NCI-H460 (cell line): Measurements from ENCODE around the gene PTCD1. TPM values are rescaled to one million over a fixed set of nuclear protein-coding genes. Genes with fewer than 3 reads are reported as not detected.

Experiments used
- DNase-seq: peaks from one replicate; pipeline ENCODE4 v3.0.0-alpha.2; 2016; ENCODE audit warnings: low read depth; ENCODE audit errors: extremely low read depth
- total RNA-seq: library from RNA; depleted of rRNA; stranded (reverse); fragments of >200 nt; shearing (Covaris generic); gene quantifications from 2 replicates; pipeline ENCODE4 v1.2.3, GENCODE V29; 2014; rRNA removed

The PTCD1 gene
- total RNA-seq, 1 experiment from 2014 or later, result 6.1 TPM

DNA sequence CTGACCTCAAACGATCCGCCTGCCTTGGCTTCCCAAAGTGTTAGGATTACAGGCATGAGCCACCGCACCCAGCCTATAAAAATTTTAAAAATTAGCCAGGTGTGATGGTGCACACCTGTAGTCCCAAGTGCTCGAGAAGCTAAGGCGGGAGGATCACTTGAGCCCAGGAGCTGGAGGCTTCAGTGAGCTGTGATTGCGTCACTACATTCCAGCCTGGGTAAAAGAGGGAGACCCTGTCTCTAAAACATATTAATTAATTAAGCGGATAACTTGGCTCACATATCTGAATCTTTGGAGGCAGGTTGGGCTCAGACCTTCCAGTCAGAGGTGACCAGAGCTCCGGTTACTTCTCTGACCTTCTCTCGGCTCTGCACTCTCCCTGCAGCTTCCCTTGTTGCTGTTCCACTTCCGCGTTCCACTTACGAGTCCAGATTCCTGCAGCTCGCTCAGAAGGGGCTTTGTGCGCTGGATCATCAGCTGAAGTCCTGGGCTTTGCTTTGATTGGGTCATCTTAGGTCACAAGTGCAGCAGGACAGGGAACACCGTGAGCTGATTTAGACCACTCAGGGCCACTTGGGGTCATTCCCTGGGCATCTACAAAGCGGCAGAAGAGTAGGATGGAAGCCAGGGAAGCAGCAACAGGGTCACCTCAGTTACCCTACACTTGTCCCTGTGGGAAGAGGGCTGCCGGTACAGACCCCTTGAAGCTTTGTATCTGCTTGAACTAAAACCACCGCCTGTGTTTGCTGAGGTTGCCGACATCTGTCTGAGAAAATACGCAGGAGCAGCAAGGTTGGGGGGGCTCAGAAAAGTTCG is 66.1 kb downstream of the PTCD1 start:
- no peak for DNase-seq

DNA sequence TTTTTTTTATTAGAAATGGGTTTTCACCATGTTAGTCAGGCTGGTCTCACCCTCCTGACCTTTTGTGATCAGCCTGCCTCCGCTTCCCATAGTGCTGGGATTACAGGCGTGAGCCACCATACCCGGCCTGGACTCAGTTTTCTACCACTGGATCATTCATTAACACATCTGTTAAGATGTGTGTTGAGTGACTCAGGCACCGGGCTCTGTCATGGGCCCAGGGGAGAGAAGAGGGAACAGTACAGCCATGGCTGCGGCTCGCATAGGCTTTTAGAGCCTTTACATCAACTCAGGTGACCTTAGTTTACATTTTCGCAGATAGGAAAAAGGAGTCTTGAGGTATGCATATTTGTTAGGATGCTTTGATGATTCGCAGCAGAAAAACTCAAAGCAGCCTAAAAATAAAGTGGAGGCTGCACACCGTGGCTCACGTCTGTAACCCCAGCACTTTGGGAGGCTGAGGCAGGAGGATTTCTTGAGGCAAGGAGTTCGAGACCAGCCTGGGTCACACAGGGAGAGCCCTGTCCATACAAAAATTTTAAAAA is 67.2 kb downstream of the PTCD1 start:
- no peak for DNase-seq

DNA sequence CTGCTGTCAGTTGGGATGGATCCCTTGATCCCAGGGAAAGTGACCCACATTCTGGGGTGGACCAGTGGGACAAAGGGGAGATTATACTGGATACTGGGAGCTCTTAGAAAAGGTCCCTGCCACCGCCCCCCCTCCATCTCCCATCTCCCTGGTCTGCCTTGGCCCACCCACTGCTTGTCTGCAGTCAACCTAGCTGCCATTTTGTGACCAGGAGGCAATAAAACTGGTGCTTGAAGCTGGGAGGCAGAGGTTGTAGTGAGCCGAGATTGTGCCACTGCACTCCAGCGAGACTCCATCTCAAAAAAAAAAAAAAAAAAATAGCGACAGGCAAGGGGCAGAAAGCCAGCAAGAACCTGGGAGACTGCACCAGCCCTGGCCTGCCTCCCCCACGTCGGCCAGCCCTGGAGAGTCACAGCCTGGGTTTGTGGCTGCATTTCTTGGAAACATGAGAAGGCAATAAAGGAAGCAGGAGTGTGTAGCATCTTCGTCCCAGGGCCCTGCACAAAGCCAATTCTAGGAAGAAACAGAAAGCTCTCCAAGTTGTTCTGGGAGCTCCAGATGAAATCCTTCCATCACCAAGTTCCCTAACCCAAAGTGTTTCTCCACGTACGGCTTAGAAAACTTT is 68.7 kb downstream of the PTCD1 start:
- no peak for DNase-seq

DNA sequence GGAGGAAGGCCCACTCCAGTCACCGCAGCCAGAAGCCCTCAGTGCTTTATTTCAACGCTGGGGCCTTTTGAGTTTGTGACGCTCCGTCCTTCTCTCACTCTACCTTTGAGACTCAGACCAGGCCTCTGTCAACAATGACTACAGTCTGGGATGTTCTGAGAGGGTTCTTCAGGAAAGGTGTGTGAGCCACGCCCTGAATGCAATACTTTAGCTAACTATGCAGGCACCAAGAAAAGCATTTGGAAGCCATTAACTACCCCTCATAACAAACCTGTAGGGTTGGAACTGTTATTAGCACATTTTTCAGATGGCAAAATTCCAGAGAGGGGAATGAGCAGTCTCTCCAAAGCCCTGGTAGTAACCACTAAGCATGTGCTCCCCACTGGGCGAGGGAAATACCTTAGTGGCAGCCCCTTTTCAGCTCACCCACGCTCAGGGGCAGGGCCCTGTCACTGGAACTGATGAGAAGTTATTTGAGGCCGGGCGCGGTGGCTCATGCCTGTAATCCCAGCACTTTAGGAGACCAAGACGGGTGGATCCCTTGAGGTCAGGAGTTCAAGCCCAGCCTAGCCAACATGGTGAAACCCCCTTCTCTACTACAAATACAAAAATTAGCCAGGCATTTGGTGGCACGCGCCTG is 69.7 kb downstream of the PTCD1 start:
- DNase-seq, result no peak

Other genes starting within 250 kb of the PTCD1 start
- gene KPNA7, start 230.7 kb downstream of the PTCD1 start, total RNA-seq, result 0.07 TPM in 1 of 2 replicates, not detected in the other
- not detected in 2 replicates for gene MYH16, start 166.0 kb downstream of the PTCD1 start, total RNA-seq
- 162 and 177 TPM in 2 replicates for gene ARPC1A, start 112.9 kb downstream of the PTCD1 start, total RNA-seq
- gene ARPC1B, start 64.1 kb downstream of the PTCD1 start, total RNA-seq, result 236 and 247 TPM in 2 replicates
- gene PDAP1, start 30.2 kb downstream of the PTCD1 start, total RNA-seq, result 67.2 and 72.1 TPM in 2 replicates
- gene BUD31, start 29.8 kb downstream of the PTCD1 start, total RNA-seq, result 211 and 220 TPM in 2 replicates
- gene CPSF4, start 145 bp upstream of the PTCD1 start, total RNA-seq, result 37.1 and 42.7 TPM in 2 replicates
- 598 and 637 TPM in 2 replicates for gene ATP5MF, start 27.4 kb upstream of the PTCD1 start, total RNA-seq
- 6.8 and 7.0 TPM in 2 replicates for gene ZNF789, start 34.1 kb upstream of the PTCD1 start, total RNA-seq
- 17.6 and 18.0 TPM in 2 replicates for gene ZNF394, start 61.5 kb upstream of the PTCD1 start, total RNA-seq
- 12.0 and 12.7 TPM in 2 replicates for gene ZKSCAN5, start 65.9 kb upstream of the PTCD1 start, total RNA-seq
- gene FAM200A, start 113.3 kb upstream of the PTCD1 start, total RNA-seq, result 12.1 and 14.0 TPM in 2 replicates
- gene ZNF655, start 119.8 kb upstream of the PTCD1 start, total RNA-seq, result 68.4 and 83.1 TPM in 2 replicates
- 0.87 and 1.1 TPM in 2 replicates for gene TMEM225B, start 159.5 kb upstream of the PTCD1 start, total RNA-seq
- gene ZSCAN25, start 178.1 kb upstream of the PTCD1 start, total RNA-seq, result 9.4 and 12.5 TPM in 2 replicates
- 0.17 and 0.74 TPM in 2 replicates for gene CYP3A5, start 241.2 kb upstream of the PTCD1 start, total RNA-seq